ENCODE data around the gene ISLR2. TPM values are rescaled to one million over a fixed set of nuclear protein-coding genes. Genes with fewer than 3 reads are reported as not detected.

The ISLR2 gene
- 0.15 to 0.29 TPM (median 0.20 TPM) in 4 of 5 replicates, not detected in the other for total RNA-seq (2022; extraction: Qiagen RNA extraction; ENCODE audit: low read depth)

GRCh38 chr15:74130155-74130848 is at the start of gene ISLR2:
TSS of gene ISLR2 (plus strand) at chr15:74130586. CDS start at chr15:74132755, 2,169 bp downstream.

GRCh38 chr15:74082450-74082849 is 47.9 kb upstream of the ISLR2 start, which contains the start of gene GOLGA6A:
TSS of gene GOLGA6A (minus strand) at chr15:74082550. CDS start at chr15:74082509, 41 bp downstream.

GRCh38 chr15:74173380-74174218 is 43.2 kb downstream of the ISLR2 start, which contains the start of gene ISLR:
TSS of gene ISLR (plus strand) at chr15:74173710. CDS start at chr15:74174859, 1,149 bp downstream.

Other genes starting within 250 kb of the ISLR2 start
- gene LOXL1, start 204.1 kb upstream of the ISLR2 start, total RNA-seq (2022; extraction: Qiagen RNA extraction; ENCODE audit: low read depth): 0.59 to 1.1 TPM (median 0.76 TPM) in 5 replicates
- gene STOML1, start 138.3 kb upstream of the ISLR2 start, total RNA-seq (2022; extraction: Qiagen RNA extraction; ENCODE audit: low read depth): 8.4 to 12.3 TPM (median 10.5 TPM) in 5 replicates
- 10.5 to 17.3 TPM (median 14.8 TPM) in 5 replicates for gene PML, start 135.9 kb upstream of the ISLR2 start, total RNA-seq (2022; extraction: Qiagen RNA extraction; ENCODE audit: low read depth)
- gene GOLGA6A, start 48.0 kb upstream of the ISLR2 start, total RNA-seq (2022; extraction: Qiagen RNA extraction; ENCODE audit: low read depth): 0.07 to 0.13 TPM (median 0.08 TPM) in 4 of 5 replicates, not detected in the other
- 0.14 to 0.59 TPM (median 0.25 TPM) in 5 replicates for gene ISLR, start 43.1 kb downstream of the ISLR2 start, total RNA-seq (2022; extraction: Qiagen RNA extraction; ENCODE audit: low read depth)
- gene STRA6, start 72.2 kb downstream of the ISLR2 start, total RNA-seq (2022; extraction: Qiagen RNA extraction; ENCODE audit: low read depth): 41.7 to 72.7 TPM (median 62.4 TPM) in 5 replicates
- gene CCDC33, start 105.7 kb downstream of the ISLR2 start, total RNA-seq (2022; extraction: Qiagen RNA extraction; ENCODE audit: low read depth): 5.2 to 7.0 TPM (median 6.0 TPM) in 5 replicates
- not detected in 5 replicates for gene CYP11A1, start 237.1 kb downstream of the ISLR2 start, total RNA-seq (2022; extraction: Qiagen RNA extraction; ENCODE audit: low read depth)